DMS153 treated with DMSO at 0.1 percent for 48 hours (cell line): ENCODE results near the gene IFNLR1.
"Not testable (repeated sequence)": the region's sequence is repeated elsewhere in the genome, so short reads cannot be mapped to it uniquely, and the experiment has no call there.

Experiments
- DNase-seq: peaks from one replicate; lab custom pipeline; 2025; ENCODE audit not compliant: unreplicated experiment; lab: John Stamatoyannopoulos, UW

IFNLR1 gene

GRCh38 chr1:24186993-24187790, at the start of gene IFNLR1:
IFNLR1 (minus strand) TSS chr1:24187289; CDS start chr1:24187248, 41 bp downstream.
- DNase-seq, result peak; percentile 69

DNA sequence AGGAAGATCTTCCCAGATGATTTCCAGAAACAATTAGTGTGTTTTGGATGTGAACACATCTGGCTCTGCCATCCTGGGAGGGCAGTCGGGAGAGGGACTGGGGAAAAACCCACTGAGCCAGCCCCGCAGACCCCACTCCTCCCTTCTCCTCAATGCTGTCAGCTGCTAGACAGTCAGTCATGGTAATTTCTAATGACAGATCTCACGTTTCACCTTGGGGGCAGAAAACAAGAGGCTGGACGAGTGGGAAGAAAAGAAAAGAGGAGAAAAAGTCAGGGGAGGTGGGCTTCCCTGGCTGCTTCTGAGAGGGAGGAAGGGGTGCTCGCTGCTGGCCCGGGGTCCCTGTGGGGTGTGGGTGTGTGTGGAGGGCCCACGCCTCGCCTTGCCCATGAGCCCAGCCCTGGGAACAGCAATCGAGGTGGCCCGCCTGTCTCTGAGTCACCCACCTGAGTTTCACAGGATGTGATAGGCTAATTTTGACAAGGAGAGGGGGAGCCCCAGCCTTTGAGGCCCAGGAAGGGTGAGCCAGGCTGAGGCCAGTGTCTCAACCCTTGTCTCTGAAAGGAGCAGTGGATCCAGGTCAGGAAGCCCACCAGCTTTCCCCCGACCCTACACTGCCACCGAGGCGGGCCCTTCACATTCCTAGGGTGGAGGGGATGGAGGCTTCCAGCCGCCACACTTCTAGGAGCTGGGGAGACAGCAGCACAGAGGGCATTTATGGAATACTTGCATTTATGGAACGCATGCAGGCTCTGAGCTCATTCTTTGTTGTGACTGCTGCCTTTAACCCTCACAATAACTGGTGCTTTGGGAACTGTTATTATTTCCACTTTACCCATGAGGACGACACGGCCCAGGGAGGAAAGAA, 49.1 kb upstream of the IFNLR1 start:
- no peak for DNase-seq

DNA sequence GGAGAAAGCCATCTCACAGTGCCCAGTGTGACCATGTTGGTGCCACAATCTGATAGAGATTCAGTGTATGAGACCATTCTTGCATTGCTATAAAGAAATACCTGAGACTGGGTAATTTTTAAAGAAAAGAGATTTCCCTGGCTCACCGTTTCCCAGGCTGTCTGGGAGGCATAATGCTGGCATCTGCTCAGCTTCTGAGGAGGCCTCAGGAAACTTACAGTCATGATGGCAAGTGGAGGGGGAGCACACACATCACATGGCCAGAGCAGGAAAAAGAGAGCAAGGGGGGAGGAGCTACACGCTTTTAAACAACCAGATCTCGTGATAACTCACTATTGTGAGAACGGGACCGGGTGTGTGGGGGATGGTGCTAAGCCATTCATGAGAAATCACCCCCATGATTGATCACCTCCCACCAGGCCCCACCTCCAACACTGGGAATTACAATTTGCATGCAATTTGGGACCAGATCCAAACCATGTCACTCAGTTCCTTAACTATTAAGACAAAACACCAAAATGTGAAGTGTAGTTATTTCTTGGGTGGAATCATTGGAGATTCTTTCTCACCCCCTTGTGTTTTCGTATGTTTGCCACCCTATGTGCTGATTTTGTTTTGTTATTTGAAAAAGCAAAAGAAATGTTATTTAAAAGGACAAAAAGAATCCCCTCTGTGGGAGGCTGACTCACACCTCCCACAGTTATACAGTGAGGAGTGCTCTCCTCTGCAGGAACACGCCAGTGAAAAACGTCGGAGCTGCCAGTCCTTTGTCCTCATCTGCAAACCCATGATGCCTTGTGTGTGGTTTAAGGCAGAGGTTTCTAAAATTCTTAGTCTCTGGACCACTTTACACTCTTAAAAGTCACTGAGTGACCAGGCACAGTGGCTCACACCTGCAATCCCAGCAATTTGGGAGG, 46.9 kb upstream of the IFNLR1 start:
- no peak for DNase-seq

DNA sequence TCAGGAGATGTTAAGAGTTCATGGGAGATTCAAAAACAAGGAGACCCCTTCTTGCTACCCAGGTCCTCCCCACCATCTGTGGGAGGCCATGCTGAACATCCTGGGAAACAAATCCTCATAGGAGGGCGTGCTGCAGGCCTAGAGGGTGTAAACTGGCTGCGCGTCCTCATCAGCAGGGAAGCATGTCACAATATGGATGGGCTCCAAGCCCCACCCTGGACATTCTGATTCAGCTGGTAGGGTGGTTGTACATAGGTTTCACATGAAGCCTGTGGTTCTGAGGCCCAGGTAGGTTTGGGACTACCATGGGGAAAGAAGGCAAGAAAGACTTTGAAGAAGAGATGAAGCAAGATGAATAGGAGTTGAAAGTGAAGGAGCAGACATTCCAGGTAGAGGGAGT, 44.6 kb upstream of the IFNLR1 start:
- no peak for DNase-seq

DNA sequence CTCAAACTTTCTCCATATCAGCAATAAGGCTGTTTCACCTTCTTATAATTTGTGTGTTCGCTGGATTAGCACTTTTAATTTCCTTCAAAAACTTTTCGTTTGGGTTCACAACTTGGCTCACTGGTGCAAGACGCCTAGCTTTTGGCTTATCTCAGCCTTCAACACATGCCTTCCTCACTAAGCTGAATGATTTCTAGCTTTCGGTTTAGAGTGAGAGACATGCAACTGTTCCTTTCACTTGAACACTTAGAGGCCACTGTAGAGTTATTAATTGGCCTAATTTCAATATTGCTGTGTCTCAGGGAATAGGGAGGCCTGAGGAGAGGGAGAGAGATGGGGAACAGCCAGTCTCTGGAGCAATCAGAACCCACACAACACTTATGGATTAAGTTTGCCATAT, 41.2 kb upstream of the IFNLR1 start:
- no peak for DNase-seq

- DNase-seq, result no peak
Measured at GRCh38 chr1:24226749-24227148, 39.7 kb upstream of the IFNLR1 start.

DNA sequence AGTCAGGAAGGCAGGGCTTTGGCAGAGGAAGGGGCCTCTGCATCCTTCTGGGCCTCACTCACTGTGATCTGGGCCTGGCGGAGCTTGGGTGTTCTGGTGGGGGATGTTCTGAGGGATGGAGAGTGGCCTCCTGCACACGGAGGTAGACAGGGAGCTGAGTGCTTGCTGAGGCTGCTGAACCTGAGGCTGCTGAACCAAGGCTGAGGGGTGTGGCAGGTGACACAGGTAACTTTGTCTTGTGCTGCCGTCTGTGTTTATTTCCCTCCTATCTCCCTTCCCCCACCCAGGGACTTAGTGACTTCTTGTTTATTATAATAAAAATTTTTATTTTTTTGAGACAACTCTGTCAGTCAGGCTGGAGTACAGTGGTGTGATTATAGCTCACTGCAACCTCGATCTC, 37.7 kb upstream of the IFNLR1 start:
- no peak for DNase-seq

- DNase-seq, result no peak
Measured at GRCh38 chr1:24224086-24224485, 37.0 kb upstream of the IFNLR1 start.

DNA sequence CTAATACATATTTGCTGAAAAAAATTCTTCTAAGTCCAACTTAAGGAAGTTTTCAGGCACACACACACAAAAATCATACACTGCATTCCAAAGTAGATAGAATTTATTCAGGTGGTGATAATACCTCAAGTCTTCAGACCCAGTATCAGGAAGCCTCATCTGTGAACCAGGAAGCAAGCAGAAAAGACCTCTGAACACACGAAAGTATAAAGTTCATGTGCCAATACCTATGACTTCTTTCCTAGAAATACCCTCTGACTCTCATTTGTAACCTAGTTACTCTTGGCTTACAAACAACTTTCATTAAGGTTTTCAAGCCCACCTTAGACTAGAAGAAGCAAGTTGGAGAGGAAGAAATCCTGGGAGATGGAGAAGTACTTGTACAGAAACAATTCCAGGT, 35.7 kb upstream of the IFNLR1 start:
- DNase-seq, result no peak

GRCh38 chr1:24222008-24222605, 35.0 kb upstream of the IFNLR1 start:
- no peak for DNase-seq

GRCh38 chr1:24221246-24221645, 34.2 kb upstream of the IFNLR1 start:
- DNase-seq, result no peak

DNA sequence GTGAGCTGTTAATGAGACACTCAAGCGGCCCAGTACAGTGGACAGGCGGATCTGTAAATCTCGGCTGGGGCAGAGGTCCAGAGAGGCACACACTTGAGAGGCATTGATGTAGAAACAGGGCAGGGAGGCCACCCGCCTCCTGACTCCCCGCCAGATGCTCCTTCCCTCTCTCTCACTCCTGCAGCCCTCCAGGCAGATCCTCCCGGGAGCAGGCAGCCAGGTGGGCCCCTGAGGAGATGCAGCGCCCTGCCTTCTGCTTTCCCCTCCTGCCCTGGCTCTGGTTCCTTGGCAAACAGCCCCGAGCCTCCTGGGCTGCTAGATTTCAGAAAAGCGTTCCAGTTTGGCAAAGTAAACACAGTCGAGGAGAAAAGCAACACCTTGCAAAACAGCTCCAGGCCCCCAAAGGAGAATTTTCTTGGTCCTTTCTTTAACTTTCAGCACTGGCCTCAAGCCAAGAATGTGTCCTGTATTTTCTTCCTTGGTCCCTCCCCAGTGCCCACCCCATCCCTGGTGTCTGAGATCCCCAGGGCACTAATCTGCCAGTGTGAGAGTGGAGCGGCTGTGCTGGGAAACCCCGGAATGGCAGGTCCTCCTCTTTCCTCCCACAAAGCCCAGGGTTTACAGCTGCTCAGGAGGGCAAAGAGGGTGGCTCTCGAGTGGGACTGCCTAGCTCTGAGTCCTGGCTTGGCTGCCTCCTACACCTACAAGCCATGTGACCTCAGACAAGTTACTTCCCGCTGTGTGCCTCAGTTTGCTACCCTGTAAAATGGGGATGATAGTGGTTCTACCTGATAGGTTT, 29.4 kb upstream of the IFNLR1 start:
- no peak for DNase-seq

GRCh38 chr1:24215226-24215814, 28.2 kb upstream of the IFNLR1 start:
- no peak for DNase-seq

GRCh38 chr1:24212376-24212775, 25.3 kb upstream of the IFNLR1 start:
- no peak for DNase-seq

DNA sequence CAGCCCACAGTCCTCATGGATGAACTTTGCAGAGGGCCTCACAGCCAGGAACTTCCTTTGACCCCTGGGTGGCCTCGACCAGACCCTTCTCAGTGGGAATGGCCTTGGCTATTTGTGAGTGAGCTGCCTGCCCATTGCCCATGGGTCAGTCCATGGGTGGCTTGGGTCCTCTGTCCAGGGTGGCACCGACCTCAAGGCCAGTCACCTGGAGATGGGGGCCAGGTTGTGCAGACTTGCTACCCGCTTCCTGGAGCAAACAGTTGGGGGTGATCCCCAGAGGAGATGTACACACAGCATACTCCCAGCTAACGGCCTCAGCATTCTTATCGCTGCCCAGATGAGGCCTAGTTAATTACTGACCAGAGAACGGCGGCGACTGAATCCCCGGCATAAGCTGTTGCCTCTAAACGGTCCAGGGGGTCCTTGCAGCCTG, 23.1 kb upstream of the IFNLR1 start:
- no peak for DNase-seq

DNA sequence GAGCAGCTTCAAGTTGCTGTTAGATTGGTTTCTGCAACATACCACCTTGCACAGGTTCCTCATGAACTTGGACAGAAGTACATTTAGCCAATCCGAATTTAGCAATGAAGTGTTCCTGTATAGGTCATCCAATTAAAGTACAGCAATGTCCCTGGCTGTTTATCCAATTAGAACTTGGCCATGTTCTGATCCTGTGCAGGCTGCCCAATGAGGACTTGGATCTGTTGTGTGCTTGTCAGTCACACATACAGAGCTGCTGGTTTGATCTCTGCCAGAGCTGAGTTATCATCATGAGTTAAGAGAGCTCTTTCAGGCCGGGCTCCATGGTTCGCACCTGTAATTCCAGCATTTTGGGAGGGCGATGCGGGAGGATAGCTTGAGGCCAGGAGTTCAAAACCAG, 22.0 kb upstream of the IFNLR1 start:
- no peak for DNase-seq

GRCh38 chr1:24207709-24208108, 20.6 kb upstream of the IFNLR1 start:
- no peak for DNase-seq

DNA sequence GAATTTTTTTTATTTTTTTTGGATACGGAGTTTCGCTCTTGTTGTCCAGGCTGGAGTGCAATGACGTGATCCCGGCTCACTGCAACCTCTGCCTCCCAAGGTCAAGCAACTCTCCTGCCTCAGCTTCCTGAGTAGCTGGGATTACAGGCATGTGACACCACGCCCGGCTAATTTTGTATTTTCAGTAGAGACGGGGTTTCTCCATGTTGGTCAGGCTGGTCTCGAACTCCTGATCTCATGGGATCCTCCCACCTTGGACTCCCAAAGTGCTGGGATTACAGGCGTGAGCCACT, 20.3 kb upstream of the IFNLR1 start:
- not testable (repeated sequence) for DNase-seq

- no peak for DNase-seq
Measured at GRCh38 chr1:24206516-24207394, 19.7 kb upstream of the IFNLR1 start.
